Nephron progenitor cell (in vitro differentiated cells): ENCODE data around the gene MTF1.

Experiments
- DNase-seq: peaks from one replicate; pipeline ENCODE4 v3.0.0; 2021
- H3K27ac Mint-ChIP-seq: 2 replicates; pipeline ENCODE4 v1.8.0; 2021; ENCODE audit warnings: mild to moderate bottlenecking, moderate library complexity, mixed read lengths
- H3K27me3 Mint-ChIP-seq: 2 replicates; pipeline ENCODE4 v1.8.0; 2021; ENCODE audit warnings: mild to moderate bottlenecking, low read depth, mixed read lengths; ENCODE audit not compliant: poor library complexity
- H3K36me3 Mint-ChIP-seq: 2 replicates; pipeline ENCODE4 v1.8.0; 2021; ENCODE audit warnings: low read depth, mixed read lengths
- H3K4me1 Mint-ChIP-seq: 2 replicates; pipeline ENCODE4 v1.8.0; 2021; ENCODE audit warnings: mixed read lengths
- H3K4me3 Mint-ChIP-seq: 2 replicates; pipeline ENCODE4 v1.8.0; 2021; ENCODE audit warnings: mild to moderate bottlenecking, moderate library complexity, mixed read lengths
- H3K9me3 Mint-ChIP-seq: 2 replicates; pipeline ENCODE4 v1.8.0; 2021; ENCODE audit warnings: mild to moderate bottlenecking, moderate library complexity, mixed read lengths
- TF ChIP-seq, protein P1 (sequence below): fragments of 200-600 bp; sonication (generic); IDR thresholded peaks from 2 replicates; pipeline ENCODE4 v1.5.0; 2021; ENCODE audit warnings: antibody characterized with exemption

The MTF1 gene

DNA sequence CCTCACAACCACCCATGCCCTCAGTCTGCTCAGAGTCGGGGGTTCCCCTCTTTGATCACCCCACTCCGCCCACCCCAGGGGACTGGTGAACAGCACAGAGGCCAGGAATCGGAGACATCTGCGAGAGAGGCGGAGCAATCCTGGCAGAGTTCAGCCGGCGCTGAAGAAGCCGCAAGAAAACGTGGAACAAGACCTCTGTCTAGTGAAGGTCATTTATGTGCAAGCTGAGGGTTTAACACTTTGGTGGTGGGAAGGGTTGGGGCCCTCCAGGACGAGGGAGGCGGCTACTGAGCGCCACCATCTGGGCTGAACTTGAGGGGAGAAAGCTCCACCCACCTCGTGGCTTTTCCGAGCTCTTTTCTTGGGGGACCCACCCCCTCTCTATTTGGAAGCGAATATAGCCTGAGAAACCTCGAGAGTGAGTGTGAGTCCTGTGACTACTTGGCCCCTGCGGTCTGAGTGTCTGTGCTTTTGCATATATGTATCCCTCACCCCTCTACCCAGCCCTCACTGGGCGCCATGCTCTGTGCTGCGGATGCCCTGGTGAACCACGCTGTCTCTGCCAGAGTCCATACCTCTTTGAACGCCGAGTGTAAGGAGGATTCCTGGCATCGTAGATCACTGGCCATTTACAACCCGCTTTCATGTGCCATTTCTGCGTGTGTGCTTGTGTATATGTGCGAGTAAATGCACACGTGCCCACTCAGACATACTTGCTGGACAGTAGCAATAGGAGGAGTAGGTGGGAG, 93.3 kb downstream of the MTF1 start:
- H3K9me3 Mint-ChIP-seq = peaks cover 5% of the 10 kb centered on the region
- H3K27me3 Mint-ChIP-seq = peaks cover 98% of the 10 kb centered on the region
- peaks cover 5% of the 10 kb centered on the region for H3K4me1 Mint-ChIP-seq
- no peak for DNase-seq
- no peak overlapping the region for H3K4me3 Mint-ChIP-seq
- H3K27ac Mint-ChIP-seq = no peak overlapping the region
- TF ChIP-seq, protein P1, sequence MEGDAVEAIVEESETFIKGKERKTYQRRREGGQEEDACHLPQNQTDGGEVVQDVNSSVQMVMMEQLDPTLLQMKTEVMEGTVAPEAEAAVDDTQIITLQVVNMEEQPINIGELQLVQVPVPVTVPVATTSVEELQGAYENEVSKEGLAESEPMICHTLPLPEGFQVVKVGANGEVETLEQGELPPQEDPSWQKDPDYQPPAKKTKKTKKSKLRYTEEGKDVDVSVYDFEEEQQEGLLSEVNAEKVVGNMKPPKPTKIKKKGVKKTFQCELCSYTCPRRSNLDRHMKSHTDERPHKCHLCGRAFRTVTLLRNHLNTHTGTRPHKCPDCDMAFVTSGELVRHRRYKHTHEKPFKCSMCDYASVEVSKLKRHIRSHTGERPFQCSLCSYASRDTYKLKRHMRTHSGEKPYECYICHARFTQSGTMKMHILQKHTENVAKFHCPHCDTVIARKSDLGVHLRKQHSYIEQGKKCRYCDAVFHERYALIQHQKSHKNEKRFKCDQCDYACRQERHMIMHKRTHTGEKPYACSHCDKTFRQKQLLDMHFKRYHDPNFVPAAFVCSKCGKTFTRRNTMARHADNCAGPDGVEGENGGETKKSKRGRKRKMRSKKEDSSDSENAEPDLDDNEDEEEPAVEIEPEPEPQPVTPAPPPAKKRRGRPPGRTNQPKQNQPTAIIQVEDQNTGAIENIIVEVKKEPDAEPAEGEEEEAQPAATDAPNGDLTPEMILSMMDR = no peak
- H3K36me3 Mint-ChIP-seq = no peaks in the 10 kb centered on the region

DNA sequence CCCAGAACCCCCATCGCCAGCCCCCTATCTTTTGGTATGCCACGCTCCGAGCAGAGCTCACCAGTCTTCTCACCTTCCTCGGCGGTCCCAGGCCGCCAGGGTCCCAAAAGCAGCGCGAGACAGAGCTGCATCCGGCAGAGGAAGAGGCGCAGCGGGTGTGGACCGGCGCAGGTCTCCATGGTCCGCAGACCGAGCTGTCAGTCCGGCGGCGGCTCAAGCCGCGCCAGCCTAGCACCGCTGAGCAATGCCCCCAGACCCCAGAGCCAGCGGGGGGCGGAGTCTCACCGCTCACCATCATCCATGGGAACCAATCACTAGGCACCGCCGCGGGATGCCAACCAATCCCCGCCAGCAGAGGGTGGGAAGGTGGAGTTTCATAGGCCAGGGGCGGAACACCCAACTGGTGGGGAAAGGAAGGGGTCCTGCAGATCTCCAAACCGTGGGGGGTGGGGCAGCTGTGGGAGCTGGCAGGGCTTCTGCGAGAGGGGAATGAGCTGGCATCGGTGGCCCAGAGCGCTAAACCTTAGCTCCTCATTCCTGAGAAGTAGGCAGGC, 94.4 kb downstream of the MTF1 start, which contains the start of gene EPHA10:
TSS of gene EPHA10 (minus strand) at position 233 of the 554 bp plus-strand sequence. CDS start at position 179, 54 bp downstream.
- DNase-seq = peak; percentile 26
- Mint-ChIP-seq H3K9me3 (peaks cover 5% of the 10 kb centered on the region), H3K27me3 (peaks cover 86% of the 10 kb centered on the region), H3K27ac (no peak within 1 kb of the TSS), H3K36me3 (no peaks in the 10 kb centered on the region), H3K4me3 (no peak within 1 kb of the TSS), H3K4me1 (peaks cover 5% of the 10 kb centered on the region)
- TF ChIP-seq, protein P1 = no peak

DNA sequence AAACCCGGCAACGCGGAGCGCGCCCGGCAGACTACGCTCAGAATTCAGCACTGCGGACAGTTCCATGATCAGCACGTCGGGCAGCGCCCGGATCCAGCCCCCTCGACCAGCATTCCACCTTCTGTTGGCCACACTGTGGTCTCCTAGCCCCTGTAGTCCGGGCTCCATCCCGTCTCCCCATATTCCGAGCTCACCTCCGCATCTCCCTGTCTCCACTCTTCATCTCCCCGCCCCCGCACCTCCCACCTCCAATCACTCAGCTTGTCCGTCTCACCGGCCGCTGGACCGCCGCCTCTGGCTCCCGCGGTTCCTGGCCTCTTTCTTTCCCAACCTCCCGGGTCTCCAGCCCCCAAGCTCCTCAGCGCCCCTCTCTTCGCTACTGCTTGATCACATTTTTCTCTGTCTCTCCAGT, 95.0 kb downstream of the MTF1 start:
- Mint-ChIP-seq H3K4me3 (no peak overlapping the region), H3K9me3 (peaks cover 5% of the 10 kb centered on the region), H3K36me3 (no peaks in the 10 kb centered on the region), H3K27ac (no peak overlapping the region), H3K4me1 (peaks cover 5% of the 10 kb centered on the region), H3K27me3 (peaks cover 81% of the 10 kb centered on the region)
- peak; percentile 94 for DNase-seq
- TF ChIP-seq, protein P1 = no peak

DNA sequence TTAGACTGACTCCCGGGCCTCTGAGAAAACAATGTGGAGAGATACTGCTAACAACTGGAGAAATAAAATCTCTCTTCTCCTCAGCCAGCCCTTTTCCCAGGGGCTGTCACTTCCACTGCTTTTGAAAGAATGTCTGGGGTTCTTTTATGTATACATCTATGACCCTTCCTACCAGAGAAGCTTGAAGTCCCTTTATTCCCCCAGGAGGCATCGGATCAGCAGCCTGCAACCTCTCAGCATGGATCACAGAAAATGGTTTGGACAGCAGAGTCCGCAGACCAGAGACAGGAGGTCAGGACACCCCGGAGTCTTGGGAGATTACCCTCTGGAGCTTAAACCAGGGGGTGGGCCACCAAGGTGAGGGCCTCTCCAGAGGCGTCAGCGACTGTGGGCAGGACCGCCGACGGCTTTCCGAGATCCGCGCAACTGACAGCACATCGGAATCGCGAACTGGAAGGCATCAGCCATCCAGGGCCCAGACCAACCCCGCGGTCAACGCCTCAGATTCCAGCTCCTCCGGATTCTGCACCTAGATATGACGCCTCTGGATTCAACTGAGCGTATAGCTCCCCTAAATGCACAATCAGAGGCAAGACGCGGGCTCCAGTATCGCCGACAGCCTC, 95.5 kb downstream of the MTF1 start:
- Mint-ChIP-seq H3K27ac (no peak overlapping the region), H3K4me1 (peaks cover 5% of the 10 kb centered on the region), H3K9me3 (peaks cover 5% of the 10 kb centered on the region), H3K4me3 (no peak overlapping the region), H3K36me3 (no peaks in the 10 kb centered on the region), H3K27me3 (peaks cover 76% of the 10 kb centered on the region)
- DNase-seq = no peak
- TF ChIP-seq, protein P1 = no peak

DNA sequence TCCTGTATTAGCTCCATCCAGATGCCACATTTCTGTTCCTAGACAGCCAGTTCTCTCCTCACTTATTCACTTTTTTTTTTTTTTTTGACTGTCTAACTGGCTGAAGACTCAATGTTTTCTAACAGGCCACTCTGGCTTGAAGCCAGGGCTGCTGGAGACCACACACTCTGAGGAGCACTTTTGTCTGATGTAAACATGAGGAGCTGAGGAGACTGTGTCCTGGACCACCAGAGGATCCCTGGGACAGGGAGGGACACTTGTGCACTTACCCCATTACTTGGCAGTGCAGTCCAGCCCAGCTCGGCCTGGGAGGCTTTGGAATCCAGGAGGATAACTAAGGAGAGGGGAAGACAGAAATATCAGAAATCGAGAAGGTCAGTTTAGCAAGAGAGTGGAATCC, 96.9 kb downstream of the MTF1 start:
- DNase-seq = no peak
- TF ChIP-seq, protein P1 = no peak
- Mint-ChIP-seq H3K36me3 (no peaks in the 10 kb centered on the region), H3K9me3 (peaks cover 5% of the 10 kb centered on the region), H3K4me3 (no peak overlapping the region), H3K27me3 (peaks cover 62% of the 10 kb centered on the region), H3K27ac (no peak overlapping the region), H3K4me1 (peaks cover 5% of the 10 kb centered on the region)
